ENCODE data around the gene FILIP1.

FILIP1 gene

DNA sequence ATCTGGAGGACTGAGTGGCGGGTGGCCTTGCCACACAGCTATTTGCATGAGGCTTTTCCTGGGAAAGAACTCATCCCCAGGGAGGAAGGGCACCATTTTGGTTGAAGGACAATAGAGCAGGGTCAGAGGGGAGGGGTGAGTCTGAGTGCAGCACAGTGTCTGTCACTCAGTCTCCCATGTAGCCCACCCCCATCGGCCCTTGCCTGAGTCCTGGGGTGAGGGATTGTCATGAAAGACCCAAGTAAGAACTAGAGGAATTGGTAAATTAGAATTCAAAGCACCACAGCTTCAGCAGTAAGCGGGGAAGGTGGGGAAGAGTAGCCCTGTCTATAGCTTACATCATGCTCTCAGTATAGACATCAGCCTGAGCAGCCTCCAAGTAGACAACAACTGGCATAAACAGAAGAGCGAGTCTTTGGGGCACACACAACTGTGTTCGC, 118.6 kb downstream of the FILIP1 start:
- no peak for DNase-seq

DNA sequence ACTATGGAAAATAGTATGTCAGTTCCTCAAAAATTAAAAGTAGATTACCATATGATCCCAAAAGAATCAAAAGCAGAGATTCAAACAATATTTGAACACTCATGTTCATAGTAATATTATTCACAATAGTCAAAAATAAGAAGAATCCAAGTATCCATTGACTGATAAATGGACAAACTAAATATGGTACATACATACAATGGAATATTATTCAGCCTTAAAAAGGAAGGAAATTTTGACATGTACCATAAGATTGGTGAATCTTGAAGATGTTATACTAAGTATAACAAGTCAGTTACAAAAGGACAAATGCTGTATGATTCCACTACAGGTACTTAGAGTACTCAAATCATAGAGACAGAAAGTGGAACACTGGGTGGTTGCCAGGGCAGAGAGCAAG, 120.7 kb downstream of the FILIP1 start:
- DNase-seq = no peak

DNA sequence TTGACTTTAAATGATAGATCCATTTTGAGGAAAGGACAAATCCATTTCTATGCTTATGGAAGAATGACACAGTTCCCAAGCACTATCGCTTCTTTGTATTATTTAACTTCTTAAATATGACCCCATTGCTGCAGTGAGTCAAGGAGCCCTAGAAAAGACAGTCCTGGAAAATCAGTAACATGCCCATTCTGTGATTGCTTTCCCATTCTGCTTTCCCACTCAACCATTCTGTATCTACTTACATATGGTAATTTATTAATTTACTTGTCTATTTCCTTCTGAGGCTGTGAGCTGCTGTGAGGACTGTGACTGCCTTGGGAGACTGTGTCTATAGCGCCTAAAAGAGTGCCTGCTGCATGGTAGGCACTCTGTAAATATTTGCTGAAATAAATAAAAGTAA, 123.6 kb downstream of the FILIP1 start:
- no peak for DNase-seq

DNA sequence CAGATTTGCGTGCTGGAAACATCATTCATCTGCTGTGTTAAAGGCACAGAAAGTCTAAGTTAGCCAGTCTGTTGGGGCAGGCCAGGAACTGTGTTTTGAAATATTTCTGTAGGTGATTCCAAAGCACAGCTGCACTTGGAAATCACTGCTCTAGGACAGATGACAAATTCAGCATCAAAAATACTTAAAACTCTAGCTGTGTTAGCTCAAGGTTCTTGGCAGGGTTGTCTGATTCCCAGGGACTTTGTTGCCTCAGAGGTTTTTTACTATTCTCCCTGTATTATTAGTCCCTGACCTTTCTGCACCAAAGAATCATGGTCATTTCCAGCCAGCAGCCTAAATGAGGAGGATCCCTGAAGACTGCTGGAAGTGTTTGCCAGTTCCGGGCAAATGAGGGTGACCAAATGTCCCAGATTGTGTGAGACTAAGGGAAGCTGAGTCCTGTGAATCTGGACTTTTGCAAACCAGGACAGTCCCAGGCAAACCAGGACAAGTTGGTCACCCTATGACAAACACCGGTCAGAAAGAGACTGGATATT, 124.7 kb downstream of the FILIP1 start:
- DNase-seq = no peak

DNA sequence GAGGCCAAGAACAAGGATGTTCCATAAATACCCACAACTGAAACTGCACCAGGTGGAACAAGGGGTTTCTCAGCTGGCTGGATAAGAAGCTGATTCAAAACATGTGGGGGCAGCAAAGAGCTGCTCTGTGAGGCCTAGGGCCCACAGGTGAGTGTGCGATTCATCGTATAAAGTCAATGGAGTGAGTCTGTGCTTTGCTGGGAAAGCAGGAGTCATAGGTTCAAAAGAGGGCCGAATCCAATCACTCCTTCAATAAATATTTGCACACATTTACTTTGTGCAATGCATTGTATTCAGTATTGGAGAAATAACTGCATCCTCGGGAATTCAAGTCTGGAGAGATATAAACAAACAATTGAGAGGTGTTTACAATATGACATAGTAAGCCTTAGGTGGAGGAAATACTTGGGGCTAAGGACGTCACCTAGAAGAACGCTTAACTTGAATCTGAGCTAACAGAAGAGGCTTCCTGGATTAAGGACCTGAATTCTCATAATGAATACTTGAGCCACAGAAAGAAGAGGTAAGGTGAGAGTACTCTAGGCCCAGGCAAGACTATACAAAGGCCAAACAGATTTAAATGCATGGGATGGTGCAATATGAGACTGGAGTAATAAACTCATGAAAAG, 125.3 kb downstream of the FILIP1 start:
- no peak for DNase-seq

DNA sequence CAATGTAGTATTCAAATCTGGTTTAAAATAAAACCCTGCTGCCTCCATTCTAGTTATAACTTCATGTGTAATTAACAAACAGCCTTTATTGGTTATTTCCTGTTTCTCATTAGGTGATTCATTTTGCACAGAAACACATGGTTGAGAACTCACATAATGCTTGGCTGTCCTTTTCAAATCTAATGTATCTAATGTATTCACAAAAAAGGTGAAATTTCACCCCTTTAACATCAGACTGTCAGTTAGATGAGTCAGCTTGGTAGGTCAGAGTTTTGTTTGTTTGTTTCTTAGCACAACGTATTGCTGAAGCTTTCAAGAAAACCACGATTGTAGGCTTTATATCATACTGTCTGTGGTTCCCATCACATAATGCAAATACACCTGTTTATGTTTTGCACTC, 130.3 kb downstream of the FILIP1 start:
- no peak for DNase-seq

DNA sequence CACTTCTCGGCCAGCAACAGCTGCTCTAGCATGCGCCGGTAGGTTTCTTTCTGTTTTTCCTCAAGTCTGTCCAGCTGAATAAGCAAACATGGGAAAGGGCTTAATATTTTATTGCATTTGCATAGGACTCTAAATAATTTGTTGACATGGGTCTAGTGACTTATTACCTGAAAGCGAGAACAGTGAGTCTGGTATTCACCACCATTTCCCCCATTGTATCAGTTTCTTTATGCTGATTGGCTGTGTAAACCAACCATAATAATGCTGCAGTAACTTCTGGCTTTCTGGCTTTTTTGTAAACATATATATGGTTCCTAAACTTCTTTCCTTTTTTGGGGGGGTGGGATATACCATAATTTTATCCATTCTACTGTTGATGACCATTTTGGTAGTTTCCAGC, 140.0 kb downstream of the FILIP1 start:
- no peak for DNase-seq

DNA sequence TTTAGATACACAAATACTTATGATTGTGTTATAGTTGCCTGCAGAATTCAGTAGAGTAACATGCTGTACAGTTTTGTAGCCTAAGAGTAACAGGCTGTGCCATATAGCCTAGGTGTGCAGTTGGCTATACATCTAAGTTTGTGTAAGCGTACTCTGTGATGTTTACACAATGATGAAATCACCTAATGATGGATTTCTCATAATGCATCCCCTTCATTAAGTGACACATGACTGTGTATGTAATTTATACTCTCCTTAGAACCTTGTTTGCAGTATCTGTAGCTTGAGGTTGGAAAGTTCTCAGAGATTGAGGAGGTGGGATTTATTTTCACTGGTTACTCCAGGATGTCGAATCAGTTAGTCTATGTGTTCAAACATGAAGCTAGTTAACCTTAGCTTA, 142.0 kb downstream of the FILIP1 start:
- DNase-seq = no peak

DNA sequence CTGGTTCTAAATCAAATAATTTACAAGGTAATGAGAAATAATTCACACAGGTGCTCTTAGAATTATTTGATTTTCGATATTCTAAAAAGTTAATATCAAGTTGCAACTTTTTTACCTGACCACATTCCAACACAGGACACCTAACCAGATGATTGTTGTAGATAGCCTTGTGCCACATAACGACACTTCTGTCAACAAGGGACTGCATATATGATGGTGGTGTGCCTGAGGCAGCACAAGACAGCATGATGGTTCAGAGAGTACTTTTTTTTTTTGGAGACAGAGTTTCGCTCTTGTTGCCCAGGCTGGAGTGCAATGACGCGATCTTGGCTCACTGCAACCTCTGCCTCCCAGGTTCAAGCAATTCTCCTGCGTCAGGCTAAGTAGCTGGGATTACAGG, 142.8 kb downstream of the FILIP1 start:
- DNase-seq = no peak

DNA sequence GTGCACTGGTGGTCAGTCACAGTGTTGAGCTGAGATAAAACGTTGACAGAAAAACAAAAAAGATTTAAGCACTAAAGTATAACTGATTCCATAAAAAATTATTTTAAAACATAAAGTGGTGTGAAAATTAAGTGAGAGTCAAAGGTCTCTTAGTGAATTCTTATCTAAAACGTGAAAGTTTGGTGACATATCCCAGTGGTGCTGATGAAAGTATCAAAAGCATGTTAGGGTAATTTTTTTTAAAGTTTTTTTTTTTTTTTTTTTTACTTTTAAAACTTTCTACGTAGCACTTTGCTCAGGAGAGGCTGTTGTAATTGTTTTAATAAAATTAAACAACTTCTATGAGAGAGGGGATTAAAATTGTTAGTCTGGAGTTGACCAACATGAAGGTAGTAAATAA, 143.4 kb downstream of the FILIP1 start:
- DNase-seq = no peak

DNA sequence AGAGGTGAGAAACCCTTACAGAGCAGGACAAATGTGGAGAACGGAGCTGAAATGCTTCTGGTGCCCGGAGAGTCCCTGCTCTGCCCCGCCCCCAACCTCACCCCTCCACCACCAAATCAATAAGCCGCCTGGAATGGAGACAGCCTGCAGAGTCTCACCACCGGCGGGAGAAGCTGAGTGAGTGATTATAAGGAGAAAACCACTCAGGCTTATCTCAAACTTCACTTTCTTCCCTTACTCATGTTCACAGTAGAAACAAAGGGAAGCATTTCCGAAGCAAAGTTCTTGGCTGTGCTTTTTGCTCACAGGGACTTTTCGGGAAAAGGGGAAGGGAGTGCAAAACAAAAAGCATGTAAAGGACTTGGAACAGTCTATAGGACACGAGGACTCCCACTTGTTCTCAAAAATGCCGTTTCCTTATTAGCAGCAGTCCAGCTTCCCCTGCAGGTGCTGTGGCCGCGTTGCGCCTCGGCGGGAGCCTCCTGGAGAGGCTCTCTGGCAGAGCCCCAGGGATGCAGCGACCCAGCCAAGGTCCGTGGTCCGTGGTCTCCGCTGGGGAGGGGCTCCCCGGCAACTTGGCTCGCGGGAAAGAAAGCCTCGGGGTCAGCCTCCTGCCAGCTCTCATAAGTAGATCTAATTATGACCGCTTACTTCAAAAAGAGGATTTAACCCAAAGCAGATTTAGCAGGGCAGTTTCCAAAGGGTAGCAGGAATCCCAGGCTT, 144.2 kb downstream of the FILIP1 start:
- no peak for DNase-seq

DNA sequence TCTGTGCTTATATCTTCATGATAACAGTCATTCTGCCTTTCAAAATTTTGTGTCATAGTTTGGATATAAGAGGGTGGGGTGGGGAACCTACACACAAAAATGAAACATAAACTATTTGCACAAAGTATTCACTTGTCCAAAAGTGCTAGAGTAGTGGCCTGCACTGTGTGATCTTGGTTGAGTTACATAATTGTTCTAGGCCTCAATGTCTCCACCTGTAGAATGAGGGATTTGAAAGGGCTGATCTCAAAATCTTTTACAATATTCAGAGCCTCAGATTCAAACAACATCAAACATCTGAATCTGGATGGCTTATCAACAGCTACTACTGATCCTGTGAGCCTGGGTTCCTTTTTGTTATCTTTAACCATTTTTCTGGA, 144.7 kb downstream of the FILIP1 start:
- no peak for DNase-seq

DNA sequence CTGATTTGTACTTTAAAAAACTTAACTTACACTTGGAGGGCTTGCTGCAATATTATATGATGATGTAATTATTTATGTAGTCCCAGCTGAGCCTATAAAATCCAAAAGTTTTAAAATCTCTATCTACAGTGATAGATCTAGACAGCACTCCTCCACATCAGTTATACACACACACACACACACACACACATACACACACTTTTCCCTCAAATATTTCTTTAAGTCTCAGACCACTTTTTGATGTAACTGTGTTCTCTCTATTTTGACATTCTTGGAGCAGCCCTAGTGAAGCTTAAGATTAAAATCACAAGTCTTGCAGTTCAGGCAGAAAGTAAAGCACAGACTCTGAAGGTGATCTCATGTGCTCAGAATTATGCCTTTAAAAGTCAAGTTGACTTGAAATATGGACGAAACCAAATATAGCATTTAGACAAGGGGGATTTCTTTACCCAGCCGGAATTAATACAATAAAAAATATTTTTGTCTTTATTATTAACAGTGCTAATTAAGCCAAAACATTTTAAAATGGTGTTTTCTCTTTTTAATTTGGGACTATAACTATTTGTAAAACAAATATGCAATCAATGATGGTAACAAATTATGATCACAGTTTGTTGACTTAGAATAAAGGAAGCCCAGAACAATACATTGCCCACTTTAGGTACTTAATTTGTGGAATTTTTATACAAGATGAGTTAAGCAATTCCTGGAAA, 145.5 kb downstream of the FILIP1 start:
- no peak for DNase-seq

DNA sequence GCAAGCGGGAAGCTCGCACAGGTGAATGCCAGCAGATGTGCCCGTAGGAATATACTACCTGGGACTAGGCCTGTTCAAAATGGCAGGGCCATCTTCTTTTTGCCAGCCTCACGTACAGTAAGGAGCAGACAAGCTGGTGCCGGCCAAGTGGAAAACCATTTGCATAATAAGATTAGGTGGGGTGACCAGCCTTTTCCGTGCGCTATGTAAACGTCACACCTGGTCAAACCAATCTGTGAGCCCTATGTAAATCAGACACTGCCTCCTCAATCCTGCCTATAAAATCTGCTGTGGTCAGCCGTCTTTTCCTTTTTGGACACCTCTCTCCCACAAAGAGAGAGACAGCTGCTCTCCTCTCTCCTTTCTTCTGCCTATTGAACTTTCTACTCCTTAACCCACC, 148.2 kb downstream of the FILIP1 start:
- no peak for DNase-seq

DNA sequence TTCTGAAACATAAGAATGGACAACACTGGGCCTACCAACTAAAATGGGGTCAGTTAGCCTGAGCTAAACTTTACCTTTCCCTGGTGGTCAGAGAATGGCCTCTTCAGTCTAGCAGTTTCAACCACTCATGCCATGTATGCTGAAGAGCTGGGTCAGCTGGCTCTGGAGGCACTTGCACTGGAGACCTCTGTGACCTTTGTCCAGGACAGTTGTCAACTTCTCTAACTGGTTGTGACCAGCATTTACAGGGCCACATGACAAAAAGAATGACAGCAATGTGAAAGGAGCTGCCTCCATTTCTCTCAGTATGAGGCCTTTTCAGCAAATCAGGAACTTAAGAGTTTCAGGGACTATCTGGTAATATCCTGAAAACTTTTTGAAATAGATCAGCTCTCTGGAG, 149.1 kb downstream of the FILIP1 start:
- no peak for DNase-seq

DNA sequence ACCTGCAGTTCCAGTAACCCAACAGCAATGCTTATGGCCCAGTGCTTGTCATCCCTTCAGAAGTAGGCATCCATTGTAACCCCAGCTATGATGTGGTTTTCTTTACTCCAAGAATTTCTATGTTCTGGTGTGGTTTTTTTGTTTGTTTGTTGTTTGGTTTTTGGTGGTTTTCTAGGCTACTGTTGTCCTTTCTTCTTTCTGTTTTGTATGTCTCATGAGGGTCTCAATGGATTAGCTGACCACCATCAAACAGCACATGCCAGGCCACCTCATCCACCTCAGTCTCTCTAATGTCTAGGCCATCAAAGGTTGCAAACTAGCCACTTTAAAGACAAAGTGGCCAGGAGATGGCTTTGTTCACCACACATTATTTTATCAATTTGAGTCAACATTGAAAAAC, 149.6 kb downstream of the FILIP1 start:
- DNase-seq = no peak

DNA sequence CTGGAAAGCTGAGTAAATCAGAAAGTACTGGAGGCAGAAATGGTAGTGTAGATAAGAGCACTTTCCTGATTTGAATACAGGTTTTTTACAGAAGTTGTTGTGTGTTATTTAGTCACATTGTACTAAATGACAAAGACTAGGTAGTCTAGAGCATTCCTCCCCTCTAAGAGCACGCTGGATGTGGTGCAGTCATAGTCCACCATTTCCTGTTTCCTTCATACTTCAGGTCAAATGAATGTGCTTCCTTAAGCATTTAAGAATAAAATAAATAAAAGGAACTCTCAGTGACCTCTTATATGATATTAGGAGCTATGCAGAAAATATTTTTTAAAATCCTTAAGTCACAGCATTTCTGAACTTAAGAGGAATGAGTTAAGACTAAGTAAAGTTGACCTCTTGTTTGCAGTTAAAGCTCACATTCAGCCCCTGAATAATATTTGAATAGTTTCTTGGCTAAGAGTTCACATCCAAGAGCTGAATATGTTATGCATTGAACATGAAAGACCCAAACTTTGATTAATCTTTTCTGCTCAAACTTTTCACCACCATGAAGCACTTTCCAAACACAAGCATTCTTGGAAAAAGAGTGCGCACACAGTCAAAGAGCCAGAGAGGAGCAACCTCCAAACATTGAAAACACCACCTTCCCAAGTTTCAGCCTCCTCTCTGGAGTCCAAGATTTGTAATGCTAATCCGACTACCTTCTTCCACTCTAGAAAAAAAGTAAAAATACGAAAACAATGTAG, 155.6 kb downstream of the FILIP1 start:
- no peak for DNase-seq

DNA sequence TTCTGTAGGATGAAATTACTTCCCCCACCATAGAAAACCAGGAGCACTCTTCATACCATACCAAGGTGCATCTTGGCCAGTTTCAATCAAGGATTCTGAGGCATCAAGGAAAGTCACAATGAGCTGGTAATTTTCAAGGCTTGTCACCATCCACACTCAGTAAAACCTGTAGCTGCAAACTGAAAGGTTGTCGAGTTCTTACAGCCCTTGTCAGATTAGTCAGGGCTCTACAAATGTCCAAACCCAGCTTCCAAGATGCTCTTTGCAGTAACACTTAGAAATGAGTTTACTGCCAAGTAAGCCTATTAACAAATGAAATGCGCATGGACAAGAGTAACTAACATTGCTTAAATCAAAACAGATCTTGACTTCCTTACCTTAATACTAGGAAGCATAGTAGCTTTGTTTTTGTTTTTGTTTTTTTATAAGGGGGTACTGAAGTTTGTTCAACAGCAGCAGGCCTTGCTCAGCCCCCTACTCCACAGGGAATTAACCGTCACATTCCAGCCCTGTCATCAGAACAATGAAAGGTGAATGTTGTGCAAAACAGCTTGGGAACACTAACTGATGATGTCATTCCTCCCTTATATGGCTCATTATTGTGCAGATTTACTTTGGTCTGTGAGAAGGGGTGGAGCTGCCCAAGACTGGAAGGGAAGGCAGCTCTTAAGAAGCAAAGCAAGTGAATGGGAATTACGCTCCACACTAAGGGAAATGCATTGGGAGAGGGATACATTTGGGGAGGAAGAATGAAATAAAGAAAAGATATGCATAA, 159.1 kb downstream of the FILIP1 start:
- no peak for DNase-seq

DNA sequence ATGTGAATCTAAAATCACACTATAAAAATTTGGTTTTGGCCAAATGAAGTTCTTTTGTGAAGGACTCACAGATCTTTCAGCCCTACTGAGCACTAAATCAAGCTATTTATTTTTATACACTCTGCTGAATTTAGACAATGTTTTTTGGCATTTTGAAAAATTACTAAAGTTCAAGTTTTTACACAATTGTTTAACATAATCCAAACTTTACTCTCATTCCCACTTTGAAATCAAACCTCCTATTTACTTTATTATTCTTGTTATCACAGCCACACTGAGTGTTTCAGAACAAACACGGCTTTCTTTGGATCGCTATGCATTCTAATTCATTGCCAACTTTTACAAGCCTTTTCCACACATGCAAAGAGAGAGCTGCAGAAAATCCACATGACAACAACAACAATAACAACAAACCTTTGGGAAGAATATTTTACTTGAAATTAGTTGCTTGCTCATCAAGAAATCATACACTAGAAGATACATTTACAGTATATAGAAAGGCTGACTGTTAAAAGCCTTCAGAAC, 159.9 kb downstream of the FILIP1 start:
- DNase-seq = no peak

DNA sequence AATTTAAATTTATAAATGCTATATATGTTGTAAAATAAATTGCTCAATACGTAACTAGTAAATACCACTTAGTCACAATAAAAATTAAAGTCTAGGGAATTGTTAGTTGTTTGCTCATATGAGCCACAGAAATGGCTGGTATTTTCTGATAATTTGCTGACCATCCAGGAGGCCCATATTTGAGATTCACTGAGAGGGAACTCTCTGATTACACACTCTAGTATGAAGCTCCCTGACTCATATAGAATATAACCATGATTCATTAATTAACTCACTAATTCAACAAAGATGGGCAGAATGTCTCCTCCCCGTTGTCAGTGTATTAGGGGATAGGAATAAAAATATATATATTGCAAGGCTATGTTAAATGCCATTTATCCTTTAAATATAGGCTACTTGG, 162.4 kb downstream of the FILIP1 start:
- no peak for DNase-seq

DNA sequence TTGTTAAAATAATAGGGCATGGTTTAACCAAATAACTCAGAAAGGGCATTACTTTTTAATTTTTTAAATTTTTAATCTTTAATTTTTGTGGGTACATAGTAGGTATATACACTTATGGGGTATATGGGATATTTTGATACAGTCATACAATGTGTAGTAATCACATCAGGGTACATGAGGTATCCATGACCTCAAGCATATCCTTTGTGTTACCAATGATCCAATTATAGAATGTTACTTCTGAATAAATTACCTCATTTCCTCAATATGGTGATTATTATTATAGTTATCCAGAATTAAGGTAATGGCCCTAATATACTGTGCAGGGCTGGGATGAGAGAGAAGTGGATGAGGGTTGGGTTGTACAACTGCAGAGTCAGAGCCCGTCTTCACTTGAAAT, 163.9 kb downstream of the FILIP1 start:
- no peak for DNase-seq

DNA sequence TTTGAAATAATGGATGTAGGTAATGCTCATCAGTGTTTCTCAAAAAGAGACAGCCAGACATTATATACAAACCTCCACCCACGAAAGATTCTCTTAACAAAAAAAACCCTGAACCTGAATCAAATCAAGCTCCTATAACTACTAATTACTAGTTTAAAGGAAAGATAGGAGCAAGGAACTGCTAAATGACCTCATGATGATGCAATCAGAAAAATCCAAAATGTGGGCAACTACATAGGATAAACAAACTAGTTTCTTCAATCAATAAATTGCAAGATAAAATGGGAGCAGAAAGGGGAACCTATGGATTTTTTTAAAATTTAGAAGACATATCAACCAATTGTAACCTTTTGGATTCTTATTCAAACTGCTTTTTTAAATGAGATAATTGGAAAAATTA, 165.8 kb downstream of the FILIP1 start:
- DNase-seq = no peak

All from activated CD4-positive, alpha-beta T cell treated with anti-CD3 and anti-CD28 coated beads, Interleukin-2, amount 50 U/mL, for 48 hours (primary cell).